ENCODE results near the gene SPTLC1.
A peak's percentile ranks its signal among the peaks of the same experiment; 100 is the strongest.

DNA sequence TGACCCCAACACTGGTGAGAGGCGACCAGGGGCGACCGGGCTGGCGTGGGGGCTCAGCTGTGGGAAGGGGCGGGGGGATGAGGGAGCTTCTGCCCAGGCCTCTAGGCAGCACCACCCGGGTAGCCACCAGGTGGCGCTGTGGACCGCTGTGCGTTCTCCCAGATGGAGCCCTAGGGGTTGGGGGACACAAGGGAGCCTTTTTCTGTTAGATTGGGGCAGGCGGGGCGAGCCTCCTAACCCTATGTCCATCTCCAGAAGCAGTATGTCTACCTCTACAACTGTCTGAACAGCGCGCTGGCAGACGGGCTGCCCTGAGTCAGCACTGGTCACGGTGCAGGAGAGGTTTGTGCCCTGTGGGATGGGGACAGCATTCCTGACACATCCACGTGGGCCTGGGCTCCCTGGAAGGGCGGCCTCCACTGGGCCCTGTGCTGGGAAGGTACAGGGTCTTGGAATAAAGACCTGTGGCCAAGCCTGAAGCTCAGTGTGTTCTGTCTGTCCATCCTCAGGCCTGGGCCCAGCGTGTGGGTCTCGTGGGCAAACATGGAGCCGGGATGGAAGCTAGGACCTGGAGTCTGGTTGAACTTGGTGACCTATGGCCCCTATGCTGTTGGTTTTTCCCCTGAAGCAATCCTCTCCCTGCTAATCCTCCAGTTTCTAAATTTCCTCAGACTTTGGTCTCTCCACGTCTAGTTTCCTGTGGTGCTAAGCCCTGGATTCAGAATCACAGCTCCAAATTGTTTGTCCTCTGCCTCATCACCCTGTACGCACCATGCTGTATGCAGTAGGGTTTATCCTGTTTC is 23.1 kb upstream of the SPTLC1 start:
- TF ChIP-seq RAD21 (IDR thresholded peaks at IDR 0.05; ENCODE audit: insufficient read depth, low read depth, low read length), result peak; percentile 64
- TF ChIP-seq CTCF (IDR thresholded peaks at IDR 0.05 in 2 of 3, conservative IDR thresholded peaks at IDR 0.05 in 1 of 3; ENCODE audit: control insufficient read depth in 2 of 3, extremely low read depth in 1 of 3, insufficient read depth in 1 of 3, low read depth in 3 of 3, low read length in 3 of 3), result peak; percentile 65 to 87 (median 68)
- no peak for TF ChIP-seq SMARCA5 (IDR thresholded peaks at IDR 0.05)
- TF ChIP-seq, protein P1, sequence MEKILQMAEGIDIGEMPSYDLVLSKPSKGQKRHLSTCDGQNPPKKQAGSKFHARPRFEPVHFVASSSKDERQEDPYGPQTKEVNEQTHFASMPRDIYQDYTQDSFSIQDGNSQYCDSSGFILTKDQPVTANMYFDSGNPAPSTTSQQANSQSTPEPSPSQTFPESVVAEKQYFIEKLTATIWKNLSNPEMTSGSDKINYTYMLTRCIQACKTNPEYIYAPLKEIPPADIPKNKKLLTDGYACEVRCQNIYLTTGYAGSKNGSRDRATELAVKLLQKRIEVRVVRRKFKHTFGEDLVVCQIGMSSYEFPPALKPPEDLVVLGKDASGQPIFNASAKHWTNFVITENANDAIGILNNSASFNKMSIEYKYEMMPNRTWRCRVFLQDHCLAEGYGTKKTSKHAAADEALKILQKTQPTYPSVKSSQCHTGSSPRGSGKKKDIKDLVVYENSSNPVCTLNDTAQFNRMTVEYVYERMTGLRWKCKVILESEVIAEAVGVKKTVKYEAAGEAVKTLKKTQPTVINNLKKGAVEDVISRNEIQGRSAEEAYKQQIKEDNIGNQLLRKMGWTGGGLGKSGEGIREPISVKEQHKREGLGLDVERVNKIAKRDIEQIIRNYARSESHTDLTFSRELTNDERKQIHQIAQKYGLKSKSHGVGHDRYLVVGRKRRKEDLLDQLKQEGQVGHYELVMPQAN (conservative IDR thresholded peaks at IDR 0.05), result no peak
- no peak for TF ChIP-seq CBX5 (IDR thresholded peaks at IDR 0.05; ENCODE audit: low read depth)
- no peak for TF ChIP-seq PAX5 (IDR thresholded peaks at IDR 0.05; ENCODE audit: borderline replicate concordance, low read depth, low read length)
- no peak for TF ChIP-seq RFX5 (IDR thresholded peaks at IDR 0.05; ENCODE audit: low read depth, low read length)
- TF ChIP-seq POLR2AphosphoS2 (IDR thresholded peaks at IDR 0.05; ENCODE audit: low read depth, low read length), result no peak
- no peak for TF ChIP-seq REST (IDR thresholded peaks at IDR 0.05; ENCODE audit: low read depth, low read length)
- TF ChIP-seq LARP7 (IDR thresholded peaks at IDR 0.05), result no peak
- TF ChIP-seq ELK1 (IDR thresholded peaks at IDR 0.05; ENCODE audit: low read depth, low read length), result no peak
- TF ChIP-seq USF2 (IDR thresholded peaks at IDR 0.05; ENCODE audit: borderline replicate concordance, low read depth, low read length), result no peak
- no peak for TF ChIP-seq TBL1XR1 (IDR thresholded peaks at IDR 0.05; ENCODE audit: low read depth, low read length)

Data from GM12878 (cell line).